HT-29 (cell line): Measurements from ENCODE around the gene MARK2. TPM values are rescaled to one million over a fixed set of nuclear protein-coding genes. Genes with fewer than 3 reads are reported as not detected.
"Not testable (repeated sequence)": the region's sequence is repeated elsewhere in the genome, so short reads cannot be mapped to it uniquely, and the experiment has no call there.

Experiments
- DNase-seq: peaks from one replicate; pipeline ENCODE4 v3.0.0-alpha.2; 2015; ENCODE audit warnings: low spot score
- total RNA-seq: library from RNA; depleted of rRNA; stranded (reverse); fragments of >200 nt; shearing (Covaris generic); gene quantifications from 2 replicates; pipeline ENCODE4 v1.2.3, GENCODE V29; 2014; rRNA removed

The MARK2 gene
- 75.6 and 96.1 TPM in 2 replicates for total RNA-seq

GRCh38 chr11:63838678-63839507 is at the start of gene MARK2:
Gene MARK2 (plus strand): TSS chr11:63839110. CDS start chr11:63839507, 397 bp downstream.
- DNase-seq: peak; percentile 98

GRCh38 chr11:63791495-63792167 is 47.3 kb upstream of the MARK2 start:
- DNase-seq: no peak

- DNase-seq: no peak
These were observed 45.7 kb upstream of the MARK2 start for GRCh38 chr11:63793161-63793560.

GRCh38 chr11:63795066-63795465 is 43.8 kb upstream of the MARK2 start:
- no peak for DNase-seq

- no peak for DNase-seq
These were observed 38.0 kb upstream of the MARK2 start for GRCh38 chr11:63800921-63801320.

- DNase-seq: peak; percentile 84
These were observed 36.1 kb upstream of the MARK2 start for GRCh38 chr11:63802637-63803414.

GRCh38 chr11:63804259-63804658 is 34.7 kb upstream of the MARK2 start:
- DNase-seq: peak; percentile 92

GRCh38 chr11:63805844-63806415 is 33.0 kb upstream of the MARK2 start:
- DNase-seq: no peak

GRCh38 chr11:63810383-63810782 is 28.5 kb upstream of the MARK2 start:
- DNase-seq: not testable (repeated sequence)

- DNase-seq: no peak
These were observed 27.4 kb upstream of the MARK2 start for GRCh38 chr11:63811522-63811921.

- peak; percentile 66 for DNase-seq
These were observed 25.8 kb upstream of the MARK2 start, which contains the start of gene SPINDOC for GRCh38 chr11:63813035-63813562. Gene SPINDOC (plus strand): TSS chr11:63813456. CDS start chr11:63813687, 231 bp downstream.

GRCh38 chr11:63813563-63814382 is 25.1 kb upstream of the MARK2 start:
- peak; percentile 45 for DNase-seq

- DNase-seq: no peak
These were observed 24.6 kb upstream of the MARK2 start for GRCh38 chr11:63814383-63814736.

- no peak for DNase-seq
These were observed 22.7 kb upstream of the MARK2 start for GRCh38 chr11:63816166-63816565.

- DNase-seq: no peak
These were observed 22.2 kb upstream of the MARK2 start for GRCh38 chr11:63816732-63817131.

GRCh38 chr11:63817758-63818498 is 21.0 kb upstream of the MARK2 start:
- DNase-seq: no peak

GRCh38 chr11:63818609-63819008 is 20.3 kb upstream of the MARK2 start:
- DNase-seq: no peak

- DNase-seq: no peak
These were observed 17.5 kb upstream of the MARK2 start for GRCh38 chr11:63821411-63821810.

- no peak for DNase-seq
These were observed 12.3 kb upstream of the MARK2 start for GRCh38 chr11:63826471-63827190.
